Sigmoid colon (tissue), 7 donors: ENCODE measurements around the gene SEMA4F. TPM values are rescaled to one million over a fixed set of nuclear protein-coding genes. Genes with fewer than 3 reads are reported as not detected.

Source experiments
- DNase-seq: peaks from one replicate; pipeline ENCODE4 v3.0.0-alpha.2; 2019
- H3K27ac ChIP-seq, 4 donors: fragments of 200-600 bp; sonication (generic); one replicate each; pipeline ENCODE4 v1.5.1; 2016 to 2019; ENCODE audit warnings: mild to moderate bottlenecking in 1 of 4
- H3K27me3 ChIP-seq, 3 donors: fragments of 200-600 bp; sonication (generic); one replicate each; pipeline ENCODE4 v1.5.1; 2019; ENCODE audit warnings: mild to moderate bottlenecking in 1 of 3
- H3K36me3 ChIP-seq, 4 donors: fragments of 200-600 bp; sonication (generic); one replicate each; pipeline ENCODE4 v1.5.1; 2016 to 2019
- H3K4me1 ChIP-seq, 4 donors: fragments of 200-600 bp; sonication (generic); one replicate each; pipeline ENCODE4 v1.5.1; 2017 to 2019
- H3K4me3 ChIP-seq, 4 donors: fragments of 200-600 bp; sonication (generic); one replicate each; pipeline ENCODE4 v1.5.1; 2017 to 2019; ENCODE audit warnings: mild to moderate bottlenecking in 2 of 4, moderate library complexity in 1 of 4
- H3K9me3 ChIP-seq, 4 donors: fragments of 200-600 bp in 3 of 4; sonication (generic) in 3 of 4; one replicate each; pipeline versions ENCODE4 v1.5.1 to v1.6.1; 2013 to 2019
- EP300 ChIP-seq, 4 donors: sonication (generic); formaldehyde crosslinking; IDR thresholded peaks; one replicate each; pipeline ENCODE4 v1.6.1; 2017; ENCODE audit warnings: antibody characterized with exemption in 4 of 4
- POLR2A ChIP-seq, 2 donors: fragments of 450-650 bp; IDR thresholded peaks; one replicate each; pipeline ENCODE4 v1.6.1; 2016; ENCODE audit warnings: antibody characterized with exemption in 2 of 2, mild to moderate bottlenecking in 2 of 2, moderate library complexity in 2 of 2
- POLR2AphosphoS5 ChIP-seq, 4 donors: sonication (generic); formaldehyde crosslinking; IDR thresholded peaks; one replicate each; pipeline ENCODE4 v1.6.1; 2017; ENCODE audit warnings: antibody characterized with exemption in 4 of 4
- WGBS, 2 donors: extraction: QIAGEN DNeasy Blood & Tissue Kit; methylation state at CpG; one replicate each; pipeline ENCODE4 v1.1.7; 2013; 5-methylcytosine and 5-hydroxymethylcytosine counted together
- intact Hi-C: fragments of 100-400 bp; cut with DNase I; formaldehyde crosslinking; loops from one replicate; pipeline ENCODE4 v1.15.1; 2023
- polyA plus RNA-seq, 3 donors: library from polyadenylated mRNA; stranded (reverse); fragments of 200-250 nt; gene quantifications; one replicate each; pipeline ENCODE4 v1.2.3, GENCODE V29; 2013
- total RNA-seq, 4 donors: library from RNA; depleted of rRNA; stranded (reverse); fragments of >200 nt; gene quantifications; one replicate each; pipeline ENCODE4 v1.1.0, GENCODE V29; 2016
- TF ChIP-seq, protein P1 (sequence below), 4 experiments: fragments of 450-650 bp in 3 of 4; fragments of 200-600 bp in 1 of 4; IDR thresholded peaks; one replicate each; pipeline ENCODE4 v1.5.1; 2016 to 2019; ENCODE audit warnings: antibody characterized with exemption in 4 of 4, mild to moderate bottlenecking in 3 of 4, moderate library complexity in 2 of 4
- donor health status: healthy with polysubstance abuse.
- donor health status: Bipolar disorder and iron deficiency.
- donor health status: healthy.

Gene SEMA4F, protein sequence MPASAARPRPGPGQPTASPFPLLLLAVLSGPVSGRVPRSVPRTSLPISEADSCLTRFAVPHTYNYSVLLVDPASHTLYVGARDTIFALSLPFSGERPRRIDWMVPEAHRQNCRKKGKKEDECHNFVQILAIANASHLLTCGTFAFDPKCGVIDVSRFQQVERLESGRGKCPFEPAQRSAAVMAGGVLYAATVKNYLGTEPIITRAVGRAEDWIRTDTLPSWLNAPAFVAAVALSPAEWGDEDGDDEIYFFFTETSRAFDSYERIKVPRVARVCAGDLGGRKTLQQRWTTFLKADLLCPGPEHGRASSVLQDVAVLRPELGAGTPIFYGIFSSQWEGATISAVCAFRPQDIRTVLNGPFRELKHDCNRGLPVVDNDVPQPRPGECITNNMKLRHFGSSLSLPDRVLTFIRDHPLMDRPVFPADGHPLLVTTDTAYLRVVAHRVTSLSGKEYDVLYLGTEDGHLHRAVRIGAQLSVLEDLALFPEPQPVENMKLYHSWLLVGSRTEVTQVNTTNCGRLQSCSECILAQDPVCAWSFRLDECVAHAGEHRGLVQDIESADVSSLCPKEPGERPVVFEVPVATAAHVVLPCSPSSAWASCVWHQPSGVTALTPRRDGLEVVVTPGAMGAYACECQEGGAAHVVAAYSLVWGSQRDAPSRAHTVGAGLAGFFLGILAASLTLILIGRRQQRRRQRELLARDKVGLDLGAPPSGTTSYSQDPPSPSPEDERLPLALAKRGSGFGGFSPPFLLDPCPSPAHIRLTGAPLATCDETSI
- 1 to 10 TPM; 2.2 to 5.5 (median 3.6) TPM for total RNA-seq
- 1 to 10 TPM in 2 of 3 donors, under 1 TPM in 1; 0.69 to 3.5 (median 1.2) TPM for polyA plus RNA-seq

DNA sequence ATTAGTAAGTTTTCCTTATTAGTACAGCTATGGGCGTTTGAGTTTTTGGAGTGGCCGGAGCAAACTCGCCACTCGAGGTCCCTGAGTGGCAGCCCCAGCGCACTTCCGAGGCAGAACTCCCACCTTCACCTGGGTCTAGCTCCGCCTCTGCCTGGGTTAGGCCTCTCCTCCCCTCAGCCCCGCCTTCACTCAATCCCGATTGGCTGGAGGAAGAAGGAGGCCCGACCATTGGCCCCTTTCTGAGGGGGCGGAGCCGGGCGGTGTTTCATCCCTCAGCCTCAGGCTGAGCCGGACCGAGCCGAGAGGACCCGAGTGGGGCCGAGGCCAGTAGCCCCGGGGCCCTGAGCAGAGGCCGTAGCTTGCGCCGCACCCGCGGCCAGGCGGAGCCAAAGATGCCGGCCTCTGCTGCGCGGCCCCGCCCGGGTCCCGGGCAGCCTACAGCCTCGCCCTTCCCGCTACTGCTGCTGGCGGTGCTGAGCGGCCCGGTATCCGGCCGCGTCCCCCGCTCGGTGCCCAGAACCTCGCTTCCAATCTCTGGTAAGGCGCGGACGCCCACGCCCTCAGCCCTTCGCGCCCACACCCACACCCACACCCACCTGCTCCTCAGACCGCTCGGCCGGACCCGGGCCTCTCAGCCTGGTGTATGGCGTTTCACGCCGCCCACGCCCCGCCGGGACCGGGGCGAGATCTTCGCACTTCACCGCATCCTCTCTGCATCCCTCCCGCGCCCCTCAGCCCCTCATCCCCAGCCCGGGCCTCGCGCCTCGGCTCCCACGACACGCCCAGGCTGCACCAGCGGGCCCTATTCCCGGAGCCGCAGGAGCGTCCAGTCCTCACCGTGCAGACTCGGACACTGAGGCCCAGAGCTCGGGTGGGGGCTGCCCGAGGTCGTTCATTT lies at the start of gene SEMA4F:
SEMA4F (plus strand) TSS at position 263 of the 898 bp plus-strand sequence; CDS start at position 393, 130 bp downstream.
- WGBS, 2 donors, result 1% methylated on average over 79 of the region's 79 CpGs
- intact Hi-C loops, result no loop called here
- TF ChIP-seq POLR2A (IDR thresholded peaks at IDR 0.05), result no peak
- peak in 3 of 4 donors; percentile 53 to 86 (median 59) for TF ChIP-seq POLR2AphosphoS5 (IDR thresholded peaks at IDR 0.05)
- Histone ChIP-seq H3K4me3 (peak within 1 kb of the TSS; percentile 43 to 84 (median 74)), H3K4me1 (peaks cover 0 to 14% (median 10%) of the 10 kb centered on the region in 4 donors), H3K27ac (peak within 1 kb of the TSS; percentile 52 to 68 (median 56)), H3K36me3 (peaks cover 0 to 11% (median 0%) of the 10 kb centered on the region in 4 donors), H3K27me3 (no peaks in the 10 kb centered on the region), H3K9me3 (no peaks in the 10 kb centered on the region)
- peak; percentile 97 for DNase-seq

DNA sequence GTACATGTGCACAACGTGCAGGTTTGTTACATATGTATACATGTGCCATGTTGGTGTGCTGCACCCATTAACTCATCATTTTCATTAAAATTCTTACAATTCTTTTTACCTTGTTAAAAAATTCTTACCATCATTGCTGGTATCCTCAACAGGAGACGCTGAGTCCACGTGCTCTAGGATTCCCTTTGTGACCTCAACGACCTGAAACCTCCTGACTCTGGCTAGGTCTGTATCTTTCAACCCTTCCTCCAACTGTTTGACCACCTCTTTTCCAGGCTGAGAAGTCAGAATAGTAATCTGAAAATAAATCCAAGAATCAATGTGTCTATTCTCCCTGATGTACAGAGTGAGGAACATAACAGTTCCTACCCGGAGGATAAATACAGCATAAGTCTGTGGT lies 47.1 kb upstream of the SEMA4F start:
- no peak overlapping the region for H3K27ac ChIP-seq
- 52 to 64% methylated on average over 5 of the region's 5 CpGs for WGBS, 2 donors
- H3K36me3 ChIP-seq, result no peaks in the 10 kb centered on the region
- no peaks in the 10 kb centered on the region for H3K4me1 ChIP-seq
- H3K4me3 ChIP-seq, result no peak overlapping the region
- H3K9me3 ChIP-seq, result no peaks in the 10 kb centered on the region
- intact Hi-C loops, result no loop called here
- H3K27me3 ChIP-seq, result peaks cover 0 to 11% (median 0%) of the 10 kb centered on the region in 3 donors
- TF ChIP-seq POLR2A (IDR thresholded peaks at IDR 0.05), result no peak
- no peak for TF ChIP-seq POLR2AphosphoS5 (IDR thresholded peaks at IDR 0.05)
- TF ChIP-seq, protein P1, sequence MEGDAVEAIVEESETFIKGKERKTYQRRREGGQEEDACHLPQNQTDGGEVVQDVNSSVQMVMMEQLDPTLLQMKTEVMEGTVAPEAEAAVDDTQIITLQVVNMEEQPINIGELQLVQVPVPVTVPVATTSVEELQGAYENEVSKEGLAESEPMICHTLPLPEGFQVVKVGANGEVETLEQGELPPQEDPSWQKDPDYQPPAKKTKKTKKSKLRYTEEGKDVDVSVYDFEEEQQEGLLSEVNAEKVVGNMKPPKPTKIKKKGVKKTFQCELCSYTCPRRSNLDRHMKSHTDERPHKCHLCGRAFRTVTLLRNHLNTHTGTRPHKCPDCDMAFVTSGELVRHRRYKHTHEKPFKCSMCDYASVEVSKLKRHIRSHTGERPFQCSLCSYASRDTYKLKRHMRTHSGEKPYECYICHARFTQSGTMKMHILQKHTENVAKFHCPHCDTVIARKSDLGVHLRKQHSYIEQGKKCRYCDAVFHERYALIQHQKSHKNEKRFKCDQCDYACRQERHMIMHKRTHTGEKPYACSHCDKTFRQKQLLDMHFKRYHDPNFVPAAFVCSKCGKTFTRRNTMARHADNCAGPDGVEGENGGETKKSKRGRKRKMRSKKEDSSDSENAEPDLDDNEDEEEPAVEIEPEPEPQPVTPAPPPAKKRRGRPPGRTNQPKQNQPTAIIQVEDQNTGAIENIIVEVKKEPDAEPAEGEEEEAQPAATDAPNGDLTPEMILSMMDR (IDR thresholded peaks at IDR 0.05), result no peak
- TF ChIP-seq EP300 (IDR thresholded peaks at IDR 0.05), result no peak
- DNase-seq, result no peak

- TF ChIP-seq EP300 (IDR thresholded peaks at IDR 0.05), result no peak
- H3K36me3 ChIP-seq, result no peaks in the 10 kb centered on the region
- H3K27ac ChIP-seq, result no peak overlapping the region
- intact Hi-C loops, result no loop called here
- peaks cover 0 to 14% (median 8%) of the 10 kb centered on the region in 3 donors for H3K27me3 ChIP-seq
- H3K9me3 ChIP-seq, result no peaks in the 10 kb centered on the region
- H3K4me1 ChIP-seq, result no peaks in the 10 kb centered on the region
- no peak overlapping the region for H3K4me3 ChIP-seq
- no peak for DNase-seq
- WGBS, 2 donors, result 89% methylated on average over 3 of the region's 3 CpGs
Measured at GRCh38 chr2:74617122-74617521, 36.9 kb upstream of the SEMA4F start.

DNA sequence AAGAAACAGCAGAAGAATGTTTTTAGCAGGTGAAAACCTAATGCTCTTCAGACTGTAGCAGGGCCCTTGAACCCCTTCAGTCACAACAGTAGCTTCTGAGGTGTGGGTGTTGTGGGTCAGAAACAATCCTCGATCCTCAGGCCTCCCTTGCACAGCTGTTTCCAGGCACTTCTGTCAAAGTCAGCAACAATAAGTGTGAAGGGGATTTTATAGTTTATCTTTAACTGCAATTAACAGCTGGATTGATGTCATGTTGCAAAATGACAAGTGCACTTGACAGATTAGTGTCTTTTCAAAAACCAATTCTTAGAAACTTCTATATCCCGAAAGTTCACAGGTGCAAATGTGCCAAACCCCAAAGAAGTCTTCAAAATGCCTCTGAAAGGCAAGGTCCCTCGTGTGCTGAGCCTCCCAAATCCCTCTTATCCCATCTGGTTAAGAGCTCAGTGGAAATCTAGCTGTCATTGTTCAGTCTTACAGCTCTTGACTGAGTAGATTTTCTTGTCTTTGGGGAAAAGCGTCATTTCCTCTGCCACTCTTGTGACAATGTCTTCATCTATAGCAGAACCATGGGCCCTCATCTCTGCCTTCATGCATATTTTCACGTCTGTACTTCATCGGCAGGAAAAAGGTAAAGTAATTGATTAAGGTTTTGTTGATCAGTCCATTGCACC lies 35.5 kb upstream of the SEMA4F start:
- H3K36me3 ChIP-seq, result no peaks in the 10 kb centered on the region
- no peaks in the 10 kb centered on the region for H3K9me3 ChIP-seq
- TF ChIP-seq EP300 (IDR thresholded peaks at IDR 0.05), result no peak
- TF ChIP-seq POLR2AphosphoS5 (IDR thresholded peaks at IDR 0.05), result no peak
- no peak for TF ChIP-seq POLR2A (IDR thresholded peaks at IDR 0.05)
- TF ChIP-seq, protein P1 (IDR thresholded peaks at IDR 0.05), result no peak
- DNase-seq, result no peak
- WGBS, 2 donors, result 84 to 87% methylated on average over 6 of the region's 6 CpGs
- intact Hi-C loops, result no loop called here
- peaks cover 0 to 8% (median 6%) of the 10 kb centered on the region in 3 donors for H3K27me3 ChIP-seq
- H3K4me3 ChIP-seq, result no peak overlapping the region
- H3K4me1 ChIP-seq, result no peaks in the 10 kb centered on the region
- H3K27ac ChIP-seq, result no peak overlapping the region
